Measurements from ENCODE around the gene ARHGAP21.

GRCh38 chr10:24762966-24763623 is 39.4 kb upstream of the ARHGAP21 start:
- no peak for TF ChIP-seq CTCF (IDR thresholded peaks at IDR 0.05; ENCODE audit: poor library complexity, severe bottlenecking)
- TF ChIP-seq EP300 (conservative IDR thresholded peaks at IDR 0.05; ENCODE audit: poor library complexity, severe bottlenecking) = no peak
- TF ChIP-seq REST (IDR thresholded peaks at IDR 0.05; ENCODE audit: borderline replicate concordance) = no peak
- TF ChIP-seq POLR2AphosphoS5 (IDR thresholded peaks at IDR 0.05) = no peak
- no peak for TF ChIP-seq TAF1 (IDR thresholded peaks at IDR 0.05; ENCODE audit: low read depth)
- no peak for TF ChIP-seq EZH2 (IDR thresholded peaks at IDR 0.05; ENCODE audit: borderline replicate concordance, insufficient read depth, low read length, poor library complexity, severe bottlenecking)

Data from neural cell (in vitro differentiated cells).